DOHH2 (cell line): ENCODE data around the gene OR13C4.

ENCODE experiments used
- H3F3A ChIP-seq: fragments of 200-600 bp; sonication (generic), shearing (Covaris generic); 2 replicates; pipeline ENCODE4 v1.6.0; 2016; ENCODE audit warnings: antibody characterized with exemption, mild to moderate bottlenecking; ENCODE audit not compliant: control insufficient read depth, insufficient read depth
- H3K27ac ChIP-seq: fragments of 200-600 bp; sonication (generic); 2 replicates; pipeline ENCODE4 v1.5.1; 2014; ENCODE audit warnings: low read depth, mild to moderate bottlenecking, low read length, moderate library complexity
- H3K27me3 ChIP-seq: fragments of 200-600 bp; sonication (generic); 2 replicates; pipeline ENCODE4 v1.6.1; 2014; ENCODE audit warnings: mild to moderate bottlenecking, low read length, mixed read lengths; ENCODE audit not compliant: control insufficient read depth
- H3K36me3 ChIP-seq: fragments of 200-600 bp; sonication (generic); 2 replicates; pipeline ENCODE4 v1.6.1; 2014; ENCODE audit warnings: mild to moderate bottlenecking, low read length, moderate library complexity, mixed read lengths; ENCODE audit not compliant: control insufficient read depth
- H3K4me1 ChIP-seq: fragments of 200-600 bp; sonication (generic); 2 replicates; pipeline ENCODE4 v1.6.1; 2014; ENCODE audit warnings: mild to moderate bottlenecking, low read length, mixed read lengths; ENCODE audit not compliant: control insufficient read depth
- H3K4me2 ChIP-seq: fragments of 200-600 bp; sonication (generic); 2 replicates; pipeline ENCODE4 v1.6.0; 2014; ENCODE audit warnings: mild to moderate bottlenecking, low read length, moderate library complexity
- H3K4me3 ChIP-seq: fragments of 200-600 bp; sonication (generic); 2 replicates; pipeline ENCODE4 v1.5.1; 2014; ENCODE audit warnings: mild to moderate bottlenecking, low read length, mixed read lengths
- H3K79me2 ChIP-seq: fragments of 200-600 bp; sonication (generic); 2 replicates; pipeline ENCODE4 v1.6.1; 2014; ENCODE audit warnings: mild to moderate bottlenecking, low read length, mixed read lengths; ENCODE audit not compliant: control insufficient read depth
- H3K9me2 ChIP-seq: fragments of 200-600 bp; sonication (generic); replicated peaks from 2 replicates; pipeline ENCODE4 v1.6.1; 2014; ENCODE audit warnings: mild to moderate bottlenecking, low read length, mixed read lengths; ENCODE audit not compliant: control insufficient read depth
- H3K9me3 ChIP-seq: fragments of 200-600 bp; sonication (generic); 2 replicates; pipeline ENCODE4 v1.6.1; 2014; ENCODE audit warnings: antibody characterized with exemption, low read length, mixed read lengths; ENCODE audit not compliant: control insufficient read depth, insufficient read depth
- H4K20me1 ChIP-seq: fragments of 200-600 bp; sonication (generic); 2 replicates; pipeline ENCODE4 v1.6.0; 2014; ENCODE audit warnings: low read depth, mild to moderate bottlenecking, antibody characterized with exemption, low read length, moderate library complexity; ENCODE audit not compliant: control insufficient read depth, insufficient read depth
- CTCF ChIP-seq: fragments of 200-600 bp; sonication (generic); IDR thresholded peaks from one replicate; pipeline ENCODE4 v1.5.1; 2014; ENCODE audit warnings: antibody characterized with exemption, mild to moderate bottlenecking, low read depth, low read length; ENCODE audit not compliant: poor library complexity, severe bottlenecking
- EZH2phosphoT487 ChIP-seq: fragments of 200-600 bp; sonication (generic); IDR thresholded peaks from 2 replicates; pipeline ENCODE4 v1.6.1; 2017; ENCODE audit warnings: borderline replicate concordance, mild to moderate bottlenecking, antibody characterized with exemption, low read length, moderate library complexity, mixed read lengths

OR13C4 gene

GRCh38 chr9:104503440-104503839 lies 23.6 kb downstream of the OR13C4 start:
- no peaks in the 10 kb centered on the region for H3K36me3 ChIP-seq

GRCh38 chr9:104494808-104495207 lies 32.2 kb downstream of the OR13C4 start:
- no peak for TF ChIP-seq EZH2phosphoT487
- peak; percentile 18 for TF ChIP-seq CTCF
- no peaks in the 10 kb centered on the region for H3K27me3 ChIP-seq
- no peaks in the 10 kb centered on the region for H4K20me1 ChIP-seq

More at GRCh38 chr9:104503440-104503839, 23.6 kb downstream of the OR13C4 start:
- Histone ChIP-seq H3K27me3 (no peaks in the 10 kb centered on the region), H3K4me1 (no peaks in the 10 kb centered on the region), H3K79me2 (no peaks in the 10 kb centered on the region), H3K27ac (no peak overlapping the region), H3F3A (no peaks in the 10 kb centered on the region), H3K4me3 (no peak overlapping the region), H3K9me3 (no peaks in the 10 kb centered on the region), H4K20me1 (no peaks in the 10 kb centered on the region), H3K9me2 (no peaks in the 10 kb centered on the region), H3K4me2 (no peak overlapping the region)
- TF ChIP-seq CTCF = no peak
- no peak for TF ChIP-seq EZH2phosphoT487

GRCh38 chr9:104485014-104485413 lies 42.0 kb downstream of the OR13C4 start:
- Histone ChIP-seq H3K36me3 (no peaks in the 10 kb centered on the region), H3K4me2 (no peak overlapping the region), H4K20me1 (no peaks in the 10 kb centered on the region), H3K9me3 (no peaks in the 10 kb centered on the region), H3K27me3 (no peaks in the 10 kb centered on the region; the same call in 1 of the 2 replicates), H3K27ac (no peak overlapping the region), H3K79me2 (no peaks in the 10 kb centered on the region), H3K9me2 (no peaks in the 10 kb centered on the region), H3K4me3 (no peak overlapping the region), H3K4me1 (no peaks in the 10 kb centered on the region), H3F3A (no peaks in the 10 kb centered on the region)
- TF ChIP-seq EZH2phosphoT487 (no peak), CTCF (no peak)

More at GRCh38 chr9:104494808-104495207, 32.2 kb downstream of the OR13C4 start:
- no peaks in the 10 kb centered on the region for H3K9me3 ChIP-seq
- H3K27ac ChIP-seq = no peak overlapping the region
- H3K9me2 ChIP-seq = no peaks in the 10 kb centered on the region
- no peak overlapping the region for H3K4me2 ChIP-seq
- H3F3A ChIP-seq = no peaks in the 10 kb centered on the region
- H3K4me3 ChIP-seq = no peak overlapping the region
- no peaks in the 10 kb centered on the region for H3K79me2 ChIP-seq
- H3K4me1 ChIP-seq = no peaks in the 10 kb centered on the region
- H3K36me3 ChIP-seq = no peaks in the 10 kb centered on the region
